H1 (cell line): ENCODE measurements around the gene HDAC11. TPM values are rescaled to one million over a fixed set of nuclear protein-coding genes. Genes with fewer than 3 reads are reported as not detected.

Experiments used
- CEBPB ChIP-seq: IDR thresholded peaks from 2 replicates; pipeline ENCODE4 v1.6.1; 2012; ENCODE audit warnings: low read depth, low read length
- EZH2 ChIP-seq: fragments of 200-600 bp; sonication (generic); IDR thresholded peaks from 2 replicates; pipeline ENCODE4 v1.7.1; 2012; ENCODE audit warnings: low read depth, mild to moderate bottlenecking, moderate library complexity, low read length, inconsistent platforms; ENCODE audit not compliant: severe bottlenecking
- KDM4A ChIP-seq: IDR thresholded peaks from one replicate; pipeline ENCODE4 v1.7.1; 2012; ENCODE audit warnings: low read depth, mild to moderate bottlenecking, moderate library complexity, low read length, inconsistent platforms; ENCODE audit not compliant: severe bottlenecking
- MAFK ChIP-seq: IDR thresholded peaks from 2 replicates; pipeline ENCODE4 v1.6.1; 2012; ENCODE audit warnings: low read depth, mild to moderate bottlenecking, improper control_type of control experiment, low read length
- polyA plus RNA-seq, 7 experiments: library from polyadenylated mRNA; depleted of rRNA in 3 of 7; stranded (reverse) in 5 of 7; unstranded in 2 of 7; fragments of >200 nt in 5 of 7; fragments of 200-250 nt in 2 of 7; gene quantifications; 1 replicate in 5 of 7; 2 replicates in 1 of 7; 4 replicates in 1 of 7; pipeline versions ENCODE4 v1.2.1 to v1.2.3, GENCODE V29; 2011 to 2013; ENCODE audit warnings: missing spikeins in 2 of 7, mixed read lengths in 2 of 7
- total RNA-seq: library from RNA; stranded (reverse); fragmentation: NEBNext Ultra II Directional; extraction: Animal tissue kit (Norgen Biotek cat#: 25700); gene quantifications from 2 replicates; pipeline ENCODE4 v1.2.1, GENCODE V29; 2021
- TF ChIP-seq, protein P1 (sequence below): fragments of 300-600 bp; sonication (generic); IDR thresholded peaks from 2 replicates; pipeline ENCODE4 v1.7.1; 2012; ENCODE audit warnings: low read length, moderate library complexity, mild to moderate bottlenecking, inconsistent platforms; ENCODE audit not compliant: insufficient replicate concordance

HDAC11 gene
- total and polyA plus RNA-seq, 2 of the 8 experiments (the other 6 are each of a cell fraction or from before 2014, with no cell fraction given): 6.8 to 7.4 TPM

DNA sequence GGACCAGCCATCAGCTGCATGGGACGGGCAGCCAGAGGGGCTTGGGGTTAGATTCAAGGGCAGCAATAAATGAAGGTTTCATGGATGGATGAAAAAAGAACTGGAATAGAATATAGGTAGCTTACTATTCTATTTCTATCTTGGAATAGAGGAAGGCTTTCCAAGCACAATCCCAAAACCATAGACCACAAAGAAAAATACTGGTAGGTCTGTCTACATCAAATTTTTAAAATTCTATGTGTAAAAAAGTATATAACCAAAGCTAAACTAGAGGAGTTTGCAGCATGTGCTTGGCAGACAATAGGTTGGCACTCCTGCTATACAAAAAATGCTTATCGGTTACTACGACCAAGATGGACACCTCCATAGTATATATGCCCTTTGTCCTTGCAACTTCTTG, 61.6 kb downstream of the HDAC11 start (continued):
- TF ChIP-seq, protein P1, sequence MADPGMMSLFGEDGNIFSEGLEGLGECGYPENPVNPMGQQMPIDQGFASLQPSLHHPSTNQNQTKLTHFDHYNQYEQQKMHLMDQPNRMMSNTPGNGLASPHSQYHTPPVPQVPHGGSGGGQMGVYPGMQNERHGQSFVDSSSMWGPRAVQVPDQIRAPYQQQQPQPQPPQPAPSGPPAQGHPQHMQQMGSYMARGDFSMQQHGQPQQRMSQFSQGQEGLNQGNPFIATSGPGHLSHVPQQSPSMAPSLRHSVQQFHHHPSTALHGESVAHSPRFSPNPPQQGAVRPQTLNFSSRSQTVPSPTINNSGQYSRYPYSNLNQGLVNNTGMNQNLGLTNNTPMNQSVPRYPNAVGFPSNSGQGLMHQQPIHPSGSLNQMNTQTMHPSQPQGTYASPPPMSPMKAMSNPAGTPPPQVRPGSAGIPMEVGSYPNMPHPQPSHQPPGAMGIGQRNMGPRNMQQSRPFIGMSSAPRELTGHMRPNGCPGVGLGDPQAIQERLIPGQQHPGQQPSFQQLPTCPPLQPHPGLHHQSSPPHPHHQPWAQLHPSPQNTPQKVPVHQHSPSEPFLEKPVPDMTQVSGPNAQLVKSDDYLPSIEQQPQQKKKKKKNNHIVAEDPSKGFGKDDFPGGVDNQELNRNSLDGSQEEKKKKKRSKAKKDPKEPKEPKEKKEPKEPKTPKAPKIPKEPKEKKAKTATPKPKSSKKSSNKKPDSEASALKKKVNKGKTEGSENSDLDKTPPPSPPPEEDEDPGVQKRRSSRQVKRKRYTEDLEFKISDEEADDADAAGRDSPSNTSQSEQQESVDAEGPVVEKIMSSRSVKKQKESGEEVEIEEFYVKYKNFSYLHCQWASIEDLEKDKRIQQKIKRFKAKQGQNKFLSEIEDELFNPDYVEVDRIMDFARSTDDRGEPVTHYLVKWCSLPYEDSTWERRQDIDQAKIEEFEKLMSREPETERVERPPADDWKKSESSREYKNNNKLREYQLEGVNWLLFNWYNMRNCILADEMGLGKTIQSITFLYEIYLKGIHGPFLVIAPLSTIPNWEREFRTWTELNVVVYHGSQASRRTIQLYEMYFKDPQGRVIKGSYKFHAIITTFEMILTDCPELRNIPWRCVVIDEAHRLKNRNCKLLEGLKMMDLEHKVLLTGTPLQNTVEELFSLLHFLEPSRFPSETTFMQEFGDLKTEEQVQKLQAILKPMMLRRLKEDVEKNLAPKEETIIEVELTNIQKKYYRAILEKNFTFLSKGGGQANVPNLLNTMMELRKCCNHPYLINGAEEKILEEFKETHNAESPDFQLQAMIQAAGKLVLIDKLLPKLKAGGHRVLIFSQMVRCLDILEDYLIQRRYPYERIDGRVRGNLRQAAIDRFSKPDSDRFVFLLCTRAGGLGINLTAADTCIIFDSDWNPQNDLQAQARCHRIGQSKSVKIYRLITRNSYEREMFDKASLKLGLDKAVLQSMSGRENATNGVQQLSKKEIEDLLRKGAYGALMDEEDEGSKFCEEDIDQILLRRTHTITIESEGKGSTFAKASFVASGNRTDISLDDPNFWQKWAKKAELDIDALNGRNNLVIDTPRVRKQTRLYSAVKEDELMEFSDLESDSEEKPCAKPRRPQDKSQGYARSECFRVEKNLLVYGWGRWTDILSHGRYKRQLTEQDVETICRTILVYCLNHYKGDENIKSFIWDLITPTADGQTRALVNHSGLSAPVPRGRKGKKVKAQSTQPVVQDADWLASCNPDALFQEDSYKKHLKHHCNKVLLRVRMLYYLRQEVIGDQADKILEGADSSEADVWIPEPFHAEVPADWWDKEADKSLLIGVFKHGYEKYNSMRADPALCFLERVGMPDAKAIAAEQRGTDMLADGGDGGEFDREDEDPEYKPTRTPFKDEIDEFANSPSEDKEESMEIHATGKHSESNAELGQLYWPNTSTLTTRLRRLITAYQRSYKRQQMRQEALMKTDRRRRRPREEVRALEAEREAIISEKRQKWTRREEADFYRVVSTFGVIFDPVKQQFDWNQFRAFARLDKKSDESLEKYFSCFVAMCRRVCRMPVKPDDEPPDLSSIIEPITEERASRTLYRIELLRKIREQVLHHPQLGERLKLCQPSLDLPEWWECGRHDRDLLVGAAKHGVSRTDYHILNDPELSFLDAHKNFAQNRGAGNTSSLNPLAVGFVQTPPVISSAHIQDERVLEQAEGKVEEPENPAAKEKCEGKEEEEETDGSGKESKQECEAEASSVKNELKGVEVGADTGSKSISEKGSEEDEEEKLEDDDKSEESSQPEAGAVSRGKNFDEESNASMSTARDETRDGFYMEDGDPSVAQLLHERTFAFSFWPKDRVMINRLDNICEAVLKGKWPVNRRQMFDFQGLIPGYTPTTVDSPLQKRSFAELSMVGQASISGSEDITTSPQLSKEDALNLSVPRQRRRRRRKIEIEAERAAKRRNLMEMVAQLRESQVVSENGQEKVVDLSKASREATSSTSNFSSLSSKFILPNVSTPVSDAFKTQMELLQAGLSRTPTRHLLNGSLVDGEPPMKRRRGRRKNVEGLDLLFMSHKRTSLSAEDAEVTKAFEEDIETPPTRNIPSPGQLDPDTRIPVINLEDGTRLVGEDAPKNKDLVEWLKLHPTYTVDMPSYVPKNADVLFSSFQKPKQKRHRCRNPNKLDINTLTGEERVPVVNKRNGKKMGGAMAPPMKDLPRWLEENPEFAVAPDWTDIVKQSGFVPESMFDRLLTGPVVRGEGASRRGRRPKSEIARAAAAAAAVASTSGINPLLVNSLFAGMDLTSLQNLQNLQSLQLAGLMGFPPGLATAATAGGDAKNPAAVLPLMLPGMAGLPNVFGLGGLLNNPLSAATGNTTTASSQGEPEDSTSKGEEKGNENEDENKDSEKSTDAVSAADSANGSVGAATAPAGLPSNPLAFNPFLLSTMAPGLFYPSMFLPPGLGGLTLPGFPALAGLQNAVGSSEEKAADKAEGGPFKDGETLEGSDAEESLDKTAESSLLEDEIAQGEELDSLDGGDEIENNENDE: no peak
- TF ChIP-seq MAFK: no peak
- no peak for TF ChIP-seq CEBPB
- no peak for TF ChIP-seq EZH2
- TF ChIP-seq KDM4A: no peak
- TF ChIP-seq, all 59 proteins: peak for 0
